Measurements from ENCODE around the gene TMOD2.
"Not testable (repeated sequence)": the region's sequence is repeated elsewhere in the genome, so short reads cannot be mapped to it uniquely, and the experiment has no call there.

TMOD2 gene

DNA sequence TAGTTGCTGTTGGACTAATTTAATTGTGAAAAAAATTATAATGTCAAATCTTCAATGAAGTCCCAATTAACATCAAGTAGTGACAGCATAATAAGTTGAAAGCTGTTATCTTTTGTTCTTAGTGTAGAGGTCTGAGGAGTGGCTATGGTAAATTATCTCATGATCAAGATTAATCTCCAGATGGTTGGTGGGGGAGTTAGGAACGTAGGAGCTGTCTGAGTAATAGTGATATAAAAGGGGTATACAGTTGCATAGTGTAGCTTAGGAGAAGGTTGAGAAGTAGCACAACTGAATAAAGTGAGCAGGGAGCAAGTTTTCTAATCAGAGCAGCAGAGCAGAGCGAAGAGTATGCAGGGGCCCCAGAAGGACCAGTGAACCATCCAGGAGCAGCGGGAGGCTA is 19.5 kb downstream of the TMOD2 start:
- in situ Hi-C loops (cut with MboI; ENCODE audit: low sequenced_read_pairs), result no loop called here

DNA sequence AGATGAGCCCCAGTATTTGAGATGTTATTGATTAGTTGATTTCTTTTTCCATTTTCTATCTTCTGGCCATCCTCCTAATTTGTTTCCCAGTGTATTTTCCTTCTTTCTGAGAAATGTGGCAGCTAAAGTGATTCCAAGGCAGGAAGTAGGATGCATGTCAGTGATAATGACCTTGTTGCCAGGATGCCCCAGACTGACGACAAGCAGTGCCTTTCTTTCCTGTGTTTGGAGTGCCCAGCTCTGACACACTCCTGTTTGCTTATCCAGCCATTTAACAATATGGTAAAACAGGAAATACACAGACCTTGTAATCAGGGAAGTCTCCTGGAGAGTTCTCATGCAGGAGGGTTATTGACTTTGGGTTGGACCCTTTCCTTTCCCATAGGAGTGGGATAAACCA is 20.4 kb downstream of the TMOD2 start:
- in situ Hi-C loops (cut with MboI; ENCODE audit: low sequenced_read_pairs), result no loop called here

DNA sequence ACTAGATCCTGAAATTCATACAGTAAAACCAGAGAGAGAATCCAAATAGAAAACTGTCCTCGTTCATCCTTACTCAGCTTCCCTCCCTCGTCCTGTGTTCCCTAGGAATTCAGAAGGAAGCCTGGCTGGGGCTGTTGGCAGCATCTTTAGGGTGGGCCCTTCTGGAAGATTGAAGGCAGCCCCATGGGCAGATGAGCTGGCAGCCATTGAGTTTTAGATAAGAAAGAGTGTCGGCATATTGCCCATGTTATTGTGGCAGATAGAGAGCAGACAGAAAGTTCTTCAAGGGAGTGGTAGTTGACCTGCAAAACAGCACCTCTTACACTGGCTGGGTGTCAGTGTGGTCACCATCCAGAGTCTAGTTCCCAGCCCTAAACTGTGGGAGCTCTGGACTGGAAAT is 23.5 kb downstream of the TMOD2 start:
- in situ Hi-C loops (cut with MboI; ENCODE audit: low sequenced_read_pairs), result no loop called here

DNA sequence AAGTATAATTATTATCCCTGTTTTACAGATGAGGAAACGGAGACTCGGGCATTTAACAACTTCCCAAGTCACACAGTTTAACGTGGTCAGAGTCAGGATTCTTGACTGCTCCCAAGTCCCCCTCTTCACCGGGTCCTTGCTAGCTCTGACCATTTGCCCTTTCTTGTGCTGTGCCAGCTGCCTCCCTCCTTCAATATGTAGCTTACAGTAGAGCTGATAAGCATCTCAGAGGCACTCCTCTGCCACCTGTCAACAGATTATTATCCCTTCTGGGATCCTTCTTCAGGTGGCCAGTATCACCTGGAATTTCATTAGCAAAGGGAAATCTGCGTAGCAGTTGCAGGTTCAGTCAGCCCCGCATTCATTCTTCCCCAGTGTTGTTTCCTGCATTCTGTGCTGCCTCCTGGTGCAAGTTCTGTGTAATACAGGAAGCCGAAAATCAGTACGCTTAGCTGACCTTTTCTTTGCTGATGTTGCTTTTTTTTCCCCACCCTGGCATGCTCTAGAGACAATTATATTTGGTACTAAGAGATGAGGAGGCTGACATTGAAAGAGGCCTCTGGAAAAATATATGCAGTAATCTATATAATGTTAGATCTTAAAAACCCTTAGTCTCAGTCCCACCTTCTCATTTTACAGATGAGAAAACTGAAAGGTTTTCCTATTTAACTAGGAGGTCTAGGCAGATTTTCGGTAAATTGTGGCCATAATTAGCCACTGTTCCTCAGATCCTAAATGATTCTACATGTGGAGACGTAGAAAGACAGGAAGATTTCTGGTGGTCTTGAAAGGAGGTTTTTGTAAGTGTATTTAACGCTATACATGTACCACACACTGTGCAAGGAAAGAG is 24.8 kb downstream of the TMOD2 start:
- in situ Hi-C loops (cut with MboI; ENCODE audit: low sequenced_read_pairs), result no loop called here

DNA sequence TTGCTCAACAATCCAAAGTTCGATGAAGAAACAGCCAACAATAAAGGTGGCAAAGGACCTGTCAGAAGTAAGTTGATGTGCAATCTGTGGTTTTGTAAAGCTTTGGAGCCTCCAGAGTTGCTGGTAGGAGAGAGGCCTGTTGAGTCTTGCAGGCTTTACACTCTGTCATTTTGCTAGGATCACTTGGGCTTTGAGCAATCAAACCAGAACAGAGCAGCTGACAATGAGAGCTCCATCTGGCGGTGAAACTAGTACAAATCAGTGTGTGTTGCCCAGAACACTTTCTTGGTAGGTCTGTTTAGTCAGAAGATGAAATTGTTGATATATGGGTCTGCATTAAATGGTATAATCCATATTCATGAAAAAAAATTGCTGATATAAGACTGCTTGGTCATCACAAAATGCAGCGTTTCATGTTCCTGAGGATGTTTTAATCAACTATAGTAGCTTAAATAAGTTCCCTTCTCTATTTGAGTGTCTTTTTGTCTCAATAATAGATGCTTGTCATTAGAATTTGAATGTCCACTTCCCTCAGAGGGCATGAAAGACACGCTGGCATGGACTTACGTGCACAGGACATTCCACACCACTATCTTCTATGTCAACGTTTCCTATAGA is 25.7 kb downstream of the TMOD2 start:
- in situ Hi-C loops (cut with MboI; ENCODE audit: low sequenced_read_pairs), result no loop called here

DNA sequence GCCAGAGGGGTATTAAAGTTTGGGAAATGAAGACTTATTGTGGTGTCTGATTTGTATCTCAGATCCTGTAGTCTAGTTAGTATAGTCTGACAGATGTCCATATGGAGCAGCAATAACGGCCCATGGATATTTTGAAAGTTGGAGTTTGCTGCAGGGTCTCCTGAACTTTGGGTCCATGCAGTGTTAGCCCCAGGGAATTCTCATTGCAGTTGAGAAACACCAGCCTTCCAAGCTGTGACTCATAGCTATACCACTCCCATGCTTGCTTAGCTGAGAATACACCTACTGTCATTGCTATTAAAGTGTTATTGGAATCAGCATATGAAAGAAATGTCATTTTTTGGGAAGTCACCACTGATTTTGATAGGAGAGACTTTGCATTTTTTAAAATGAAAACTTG is 29.2 kb downstream of the TMOD2 start:
- in situ Hi-C loops (cut with MboI; ENCODE audit: low sequenced_read_pairs), result no loop called here

DNA sequence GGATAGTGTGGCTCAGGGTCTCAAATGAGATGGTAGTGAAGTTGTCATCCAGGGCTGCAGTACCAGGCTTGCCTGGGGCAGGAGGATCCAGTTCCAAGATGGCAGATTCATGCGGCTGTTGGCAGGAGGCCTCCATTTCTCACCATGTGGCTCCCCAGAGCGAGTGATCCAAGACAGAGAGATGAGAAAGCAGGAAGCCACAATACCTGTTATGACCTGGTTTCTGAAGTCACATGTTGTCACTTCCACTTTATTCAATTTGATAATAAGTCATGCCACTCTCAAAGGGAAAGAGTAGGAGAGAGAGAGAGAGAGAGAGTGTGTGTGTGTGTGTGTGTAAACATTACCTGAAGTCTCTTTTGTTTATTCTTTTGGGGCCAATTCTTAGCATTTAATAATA is 30.1 kb downstream of the TMOD2 start:
- in situ Hi-C loops (cut with MboI; ENCODE audit: low sequenced_read_pairs), result no loop called here

- in situ Hi-C loops (cut with MboI; ENCODE audit: low sequenced_read_pairs), result no loop called here
These were observed 31.0 kb downstream of the TMOD2 start for GRCh38 chr15:51782357-51782896.

DNA sequence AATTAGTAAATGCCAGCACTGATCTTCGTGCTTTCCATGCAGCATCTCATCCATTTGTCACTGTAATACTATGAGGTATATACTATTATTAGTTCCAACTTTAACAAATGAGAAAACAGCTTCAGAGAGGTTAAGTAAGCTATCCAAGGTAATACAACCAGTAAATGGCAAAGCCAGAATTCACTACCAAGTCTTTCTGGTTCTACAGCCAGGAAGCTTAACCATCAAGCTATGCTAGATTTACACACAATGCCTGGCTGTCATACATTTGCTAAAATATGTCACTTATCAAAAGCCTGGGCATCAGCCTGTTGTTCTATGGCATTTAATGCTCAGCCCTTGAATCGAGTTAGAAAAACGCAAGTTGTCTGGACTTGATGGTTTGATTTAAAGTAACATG is 32.6 kb downstream of the TMOD2 start:
- in situ Hi-C loops (cut with MboI; ENCODE audit: low sequenced_read_pairs), result no loop called here

GRCh38 chr15:51787130-51787529 is 35.7 kb downstream of the TMOD2 start:
- in situ Hi-C loops (cut with MboI; ENCODE audit: low sequenced_read_pairs), result not testable (repeated sequence)

DNA sequence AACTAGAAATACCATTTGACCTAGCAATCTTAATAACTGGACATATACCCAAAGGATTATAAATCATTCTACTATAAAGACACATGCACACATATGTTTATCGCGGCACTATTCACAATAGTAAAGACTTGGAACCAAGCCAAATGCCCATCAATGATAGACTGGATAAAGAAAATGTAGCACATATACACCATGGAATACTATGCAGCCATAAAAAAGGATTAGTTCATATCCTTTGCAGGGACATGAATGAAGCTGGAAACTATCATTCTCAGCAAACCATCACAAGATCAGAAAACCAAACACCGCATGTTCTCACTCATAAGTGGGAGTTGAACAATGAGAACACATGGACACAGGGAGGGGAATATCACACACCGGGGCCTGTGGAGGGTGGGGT is 41.1 kb downstream of the TMOD2 start:
- in situ Hi-C loops (cut with MboI; ENCODE audit: low sequenced_read_pairs), result not testable (repeated sequence)

GRCh38 chr15:51793521-51794305 is 42.3 kb downstream of the TMOD2 start:
- in situ Hi-C loops (cut with MboI; ENCODE audit: low sequenced_read_pairs), result no loop called here

GRCh38 chr15:51796847-51797401 is 45.5 kb downstream of the TMOD2 start:
- in situ Hi-C loops (cut with MboI; ENCODE audit: low sequenced_read_pairs), result no loop called here

DNA sequence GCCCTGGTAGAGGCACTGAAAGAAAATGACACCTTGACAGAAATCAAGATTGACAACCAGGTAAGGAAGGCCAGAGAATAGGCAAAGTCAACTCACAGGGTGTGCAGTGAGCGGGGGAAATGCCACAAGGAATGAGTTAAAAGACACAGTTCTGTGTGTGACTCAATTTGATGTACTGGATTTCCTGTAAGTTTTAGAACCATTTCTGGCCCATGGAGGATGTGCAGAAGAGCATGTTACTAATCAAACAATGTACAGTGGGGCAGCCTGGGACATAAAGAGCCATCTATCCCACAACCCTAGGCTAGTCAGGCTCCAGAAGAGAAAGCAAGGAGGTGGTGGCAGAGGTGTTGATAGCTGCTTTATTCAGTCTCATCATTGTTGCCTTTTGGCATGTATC is 46.9 kb downstream of the TMOD2 start:
- in situ Hi-C loops (cut with MboI; ENCODE audit: low sequenced_read_pairs), result no loop called here

GRCh38 chr15:51799282-51800252 is 48.2 kb downstream of the TMOD2 start:
- in situ Hi-C loops (cut with MboI; ENCODE audit: low sequenced_read_pairs), result no loop called here

GRCh38 chr15:51801391-51801835 is 50.0 kb downstream of the TMOD2 start:
- in situ Hi-C loops (cut with MboI; ENCODE audit: low sequenced_read_pairs), result no loop called here

- in situ Hi-C loops (cut with MboI; ENCODE audit: low sequenced_read_pairs), result no loop called here
These were observed 51.2 kb downstream of the TMOD2 start for GRCh38 chr15:51802593-51802992.

DNA sequence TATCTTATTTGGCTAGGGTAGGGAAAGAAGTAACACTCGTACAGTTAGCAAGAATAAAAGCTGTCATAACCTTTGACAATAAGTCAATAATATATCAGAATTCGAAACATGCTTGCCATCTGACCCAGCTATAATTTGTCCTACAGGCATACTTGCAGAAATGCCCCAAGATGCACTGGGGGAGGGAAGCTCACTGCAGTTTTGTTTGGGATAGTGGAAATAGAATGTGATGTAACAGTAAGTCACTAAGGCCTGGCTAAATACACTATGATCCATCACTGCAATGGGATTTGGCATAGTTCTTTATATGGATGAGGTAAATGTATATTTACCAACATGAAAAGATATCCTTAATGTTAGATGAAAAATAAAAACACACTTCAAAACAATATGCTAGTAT is 52.6 kb downstream of the TMOD2 start:
- in situ Hi-C loops (cut with MboI; ENCODE audit: low sequenced_read_pairs), result no loop called here

GRCh38 chr15:51806123-51806522 is 54.7 kb downstream of the TMOD2 start:
- in situ Hi-C loops (cut with MboI; ENCODE audit: low sequenced_read_pairs), result no loop called here

- in situ Hi-C loops (cut with MboI; ENCODE audit: low sequenced_read_pairs), result no loop called here
These were observed 58.1 kb downstream of the TMOD2 start for GRCh38 chr15:51809457-51809856.
